GM12891 (cell line): ENCODE results near the gene PDZD2.

Source experiments
- PAX5 ChIP-seq: IDR thresholded peaks from 2 replicates; pipeline ENCODE4 v1.6.1; 2011; ENCODE audit warnings: low read length, moderate library complexity, mild to moderate bottlenecking; ENCODE audit not compliant: insufficient read depth, severe bottlenecking
- POLR2A ChIP-seq: IDR thresholded peaks from 2 replicates; pipeline ENCODE4 v1.6.1; 2011; ENCODE audit warnings: low read depth, low read length, control low read depth
- POLR2AphosphoS5 ChIP-seq: IDR thresholded peaks from 2 replicates; pipeline ENCODE4 v1.6.1; 2011; ENCODE audit warnings: low read depth, low read length, control low read depth
- POU2F2 ChIP-seq: IDR thresholded peaks from 2 replicates; pipeline ENCODE4 v1.6.1; 2011; ENCODE audit warnings: low read depth, mild to moderate bottlenecking, control low read depth, low read length, moderate library complexity
- SPI1 ChIP-seq: IDR thresholded peaks from 2 replicates; pipeline ENCODE4 v1.6.1; 2011; ENCODE audit warnings: low read depth, low read length, control low read depth
- TAF1 ChIP-seq: IDR thresholded peaks from 2 replicates; pipeline ENCODE4 v1.6.1; 2011; ENCODE audit warnings: low read depth, low read length, control low read depth

DNA sequence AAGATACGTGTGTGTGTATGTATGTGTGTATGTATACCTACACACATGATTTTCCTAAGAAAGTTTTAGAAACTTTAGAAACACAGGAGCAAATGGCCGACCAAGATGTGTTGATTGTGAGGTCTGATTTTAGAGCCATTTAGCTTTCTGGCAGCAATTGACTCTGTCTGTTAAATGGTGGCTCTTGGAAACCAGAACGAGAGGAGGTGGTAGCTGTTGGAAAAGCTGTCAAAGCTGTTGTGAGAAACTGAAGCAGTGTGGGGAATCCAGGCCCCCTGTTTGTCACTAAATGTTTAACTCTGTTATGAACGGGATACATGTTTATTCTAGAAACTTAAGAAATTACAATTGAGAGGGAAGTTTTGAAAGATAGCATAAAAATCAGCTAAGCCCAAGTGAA is 443.8 kb downstream of the PDZD2 start:
- TF ChIP-seq POLR2A (no peak), TAF1 (no peak), POLR2AphosphoS5 (no peak), SPI1 (no peak), PAX5 (no peak), POU2F2 (no peak)
